K562 treated with DMSO at 1 percent for 48 hours (cell line): ENCODE results near the gene BORCS5. TPM values are rescaled to one million over a fixed set of nuclear protein-coding genes. Genes with fewer than 3 reads are reported as not detected.

ENCODE experiments used
- total RNA-seq: library from RNA; unstranded; fragments of 300-600 nt; gene quantifications from 2 replicates; pipeline ENCODE4 v1.2.3, GENCODE V29; 2022; ENCODE audit warnings: low replicate concordance; ENCODE audit errors: extremely low read depth

BORCS5 gene
- not detected in 2 replicates for total RNA-seq

DNA sequence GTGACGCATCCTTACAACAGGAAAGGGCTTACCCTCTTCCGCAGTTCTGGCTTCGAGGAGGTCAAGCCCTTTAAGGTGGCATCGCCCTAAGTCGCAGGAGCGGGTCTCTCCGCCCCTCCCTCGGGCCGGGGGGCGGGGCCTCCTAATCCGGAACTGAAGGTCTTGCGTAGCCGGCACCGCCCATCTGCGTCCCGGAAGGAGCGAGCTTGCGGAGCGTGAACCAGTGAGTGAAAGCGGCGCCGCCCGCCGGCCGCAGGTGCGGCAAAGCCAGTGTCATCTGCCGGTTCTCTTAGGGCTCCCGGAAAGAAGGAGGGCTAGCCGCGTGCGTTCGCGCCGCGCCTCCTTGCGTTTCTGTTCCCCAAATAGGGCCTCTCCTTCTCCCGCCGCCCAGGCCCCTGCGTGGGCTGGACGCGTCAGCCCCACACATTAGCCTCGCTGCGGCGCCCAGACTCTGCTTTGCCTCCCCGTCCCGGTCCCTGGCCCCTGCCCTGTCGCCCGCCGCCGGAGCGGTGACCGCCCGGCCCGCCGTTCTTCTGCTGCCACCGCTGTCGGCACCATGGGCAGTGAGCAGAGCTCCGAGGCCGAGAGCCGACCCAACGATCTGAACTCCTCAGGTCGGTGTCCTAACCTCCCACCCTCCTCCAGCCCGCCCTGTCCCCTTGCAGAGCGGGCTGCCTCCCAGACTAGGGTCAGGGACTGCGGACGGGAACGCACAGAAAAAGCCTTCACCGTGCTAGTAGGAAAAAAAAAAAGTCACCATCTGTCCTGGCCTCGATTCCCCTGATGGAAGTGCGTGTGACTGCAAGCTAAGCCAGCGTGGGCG is at the start of gene BORCS5:
Gene BORCS5 (plus strand): TSS at position 183 of the 823 bp plus-strand sequence. CDS start 374 bp downstream, at position 557.

DNA sequence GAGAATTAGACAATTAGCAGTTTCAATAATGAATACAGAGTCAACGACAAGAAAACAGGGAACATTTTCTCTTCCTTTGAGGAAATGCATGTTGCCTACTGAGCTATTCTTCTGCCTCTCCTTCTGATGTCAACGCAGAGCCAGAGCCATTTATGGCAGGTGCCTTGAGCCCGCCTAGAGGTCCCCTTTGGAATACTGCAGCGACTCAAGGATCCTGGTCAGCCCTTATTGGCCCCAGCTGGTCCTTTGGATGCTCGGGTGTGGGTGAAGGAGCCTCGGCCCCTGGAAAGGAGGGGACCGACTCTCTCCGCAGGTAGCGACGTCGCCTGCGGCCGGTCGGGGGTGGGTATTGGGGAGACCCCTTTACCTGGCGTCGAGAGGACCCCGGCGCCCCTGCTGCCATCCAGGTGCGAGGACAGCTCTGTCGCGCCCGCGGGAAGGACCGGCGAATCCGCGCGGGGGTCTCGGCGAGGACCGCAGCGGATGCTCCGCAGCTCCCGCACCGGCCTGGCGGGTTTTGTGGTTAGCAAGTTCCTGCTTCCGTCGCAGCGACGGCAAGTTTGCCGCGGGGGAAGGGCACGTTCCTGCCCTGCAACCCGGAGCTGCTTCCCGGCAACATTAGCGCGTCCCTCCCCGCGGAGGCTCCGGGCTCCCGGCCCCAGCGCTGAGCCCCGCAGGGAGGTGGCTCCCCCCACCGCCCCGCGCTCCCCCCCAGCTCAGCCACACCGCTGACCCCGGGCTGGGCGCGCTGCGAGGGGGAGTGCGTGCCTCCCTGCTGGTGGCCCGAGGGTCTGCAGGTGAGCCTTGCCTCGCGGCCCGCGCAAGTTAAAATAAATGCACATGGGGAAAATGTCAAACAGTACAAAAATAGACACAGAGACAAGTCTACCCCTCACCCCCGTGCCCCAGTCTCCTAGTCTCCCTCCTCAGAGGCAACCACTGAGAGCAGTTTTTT is 6.9 kb upstream of the BORCS5 start, which contains the start of gene MANSC1:
Gene MANSC1 (minus strand): TSS at position 532 of the 955 bp plus-strand sequence. CDS start 6,928 bp downstream, outside the sequence.

Other genes starting within 250 kb of the BORCS5 start
- gene LRP6, start 90.0 kb upstream of the BORCS5 start, total RNA-seq = not detected in 2 replicates
- not detected in 2 replicates for gene MANSC1, start 6.8 kb upstream of the BORCS5 start, total RNA-seq
- not detected in 2 replicates for gene DUSP16, start 205.8 kb downstream of the BORCS5 start, total RNA-seq